Endothelial cell of umbilical vein (primary cell): ENCODE data around the gene CCDC142.

Experiments used
- EZH2 ChIP-seq: IDR thresholded peaks from 2 replicates; pipeline ENCODE4 v1.6.1; 2012; ENCODE audit warnings: borderline replicate concordance, low read depth, mild to moderate bottlenecking, moderate library complexity, low read length, inconsistent platforms; ENCODE audit not compliant: severe bottlenecking
- GATA2 ChIP-seq: IDR thresholded peaks from 2 replicates; pipeline ENCODE4 v1.7.0; 2011; ENCODE audit warnings: low read depth, mild to moderate bottlenecking, moderate library complexity, mixed read lengths, low read length; ENCODE audit not compliant: insufficient read length, insufficient read depth
- JUN ChIP-seq: IDR thresholded peaks from 2 replicates; pipeline ENCODE4 v1.6.1; 2011; ENCODE audit warnings: borderline replicate concordance, low read depth; ENCODE audit not compliant: insufficient read length, insufficient read depth
- MAX ChIP-seq: IDR thresholded peaks from 2 replicates; pipeline ENCODE4 v1.6.1; 2011; ENCODE audit not compliant: insufficient read depth, insufficient read length
- MYC ChIP-seq: IDR thresholded peaks from one replicate; pipeline ENCODE4 v1.6.1; 2011; ENCODE audit warnings: mild to moderate bottlenecking, low read depth, low read length
- POLR2A ChIP-seq: IDR thresholded peaks from 2 replicates; pipeline ENCODE4 v1.6.1; 2012; ENCODE audit warnings: low read depth, mild to moderate bottlenecking, control low read depth, low read length
- POLR2AphosphoS5 ChIP-seq: IDR thresholded peaks from 2 replicates; pipeline ENCODE4 v1.6.1; 2012; ENCODE audit warnings: low read depth, mild to moderate bottlenecking, control low read depth, low read length, moderate library complexity; ENCODE audit not compliant: insufficient read depth
- TF ChIP-seq, protein P1 (sequence below), 2 donors: IDR thresholded peaks; 1 replicate in 1 of 2; 2 replicates in 1 of 2; pipeline ENCODE4 v1.5.1; 2011; ENCODE audit warnings: low read length in 2 of 2, mild to moderate bottlenecking in 2 of 2, moderate library complexity in 2 of 2, control low read depth in 1 of 2, inconsistent platforms in 1 of 2, low read depth in 1 of 2; ENCODE audit not compliant: insufficient read depth in 1 of 2; ENCODE audit errors: extremely low read depth in 1 of 2

DNA sequence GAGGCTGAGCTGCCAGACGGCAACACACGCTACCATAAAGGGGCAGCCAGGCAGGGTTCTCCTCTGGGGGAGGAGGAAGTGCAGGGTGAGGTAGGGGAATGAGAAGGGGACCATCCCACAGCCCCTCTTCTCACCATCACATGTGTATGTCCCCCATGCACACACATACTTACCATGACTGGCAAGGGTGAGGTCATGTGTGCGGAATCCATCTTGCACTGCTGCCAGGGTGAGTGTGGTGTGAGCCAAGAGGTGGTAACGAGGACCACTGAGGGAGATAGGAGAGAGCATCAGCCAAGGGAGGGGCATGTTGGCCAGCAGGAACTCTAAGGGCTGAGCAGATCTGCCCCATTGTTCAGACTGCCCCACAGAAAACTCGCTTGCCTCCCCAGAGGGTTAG is 54.1 kb downstream of the CCDC142 start:
- TF ChIP-seq EZH2: no peak
- TF ChIP-seq, protein P1, sequence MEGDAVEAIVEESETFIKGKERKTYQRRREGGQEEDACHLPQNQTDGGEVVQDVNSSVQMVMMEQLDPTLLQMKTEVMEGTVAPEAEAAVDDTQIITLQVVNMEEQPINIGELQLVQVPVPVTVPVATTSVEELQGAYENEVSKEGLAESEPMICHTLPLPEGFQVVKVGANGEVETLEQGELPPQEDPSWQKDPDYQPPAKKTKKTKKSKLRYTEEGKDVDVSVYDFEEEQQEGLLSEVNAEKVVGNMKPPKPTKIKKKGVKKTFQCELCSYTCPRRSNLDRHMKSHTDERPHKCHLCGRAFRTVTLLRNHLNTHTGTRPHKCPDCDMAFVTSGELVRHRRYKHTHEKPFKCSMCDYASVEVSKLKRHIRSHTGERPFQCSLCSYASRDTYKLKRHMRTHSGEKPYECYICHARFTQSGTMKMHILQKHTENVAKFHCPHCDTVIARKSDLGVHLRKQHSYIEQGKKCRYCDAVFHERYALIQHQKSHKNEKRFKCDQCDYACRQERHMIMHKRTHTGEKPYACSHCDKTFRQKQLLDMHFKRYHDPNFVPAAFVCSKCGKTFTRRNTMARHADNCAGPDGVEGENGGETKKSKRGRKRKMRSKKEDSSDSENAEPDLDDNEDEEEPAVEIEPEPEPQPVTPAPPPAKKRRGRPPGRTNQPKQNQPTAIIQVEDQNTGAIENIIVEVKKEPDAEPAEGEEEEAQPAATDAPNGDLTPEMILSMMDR (IDR thresholded peaks at IDR 0.05; ENCODE audit: extremely low read depth in 1 of 2, insufficient read depth in 1 of 2, low read depth in 1 of 2, low read length in 2 of 2): no peak
- TF ChIP-seq POLR2A: no peak
- no peak for TF ChIP-seq GATA2
- no peak for TF ChIP-seq MAX
- no peak for TF ChIP-seq POLR2AphosphoS5
- no peak for TF ChIP-seq JUN
- no peak for TF ChIP-seq MYC
